G401.6 (cell line): ENCODE measurements around the gene TLR4.

Source experiments
- FAIRE-seq: peaks from 2 replicates; lab custom pipeline; 2012; peaks lifted over from hg19 to GRCh38; lab: Jason Lieb, UNC

Gene TLR4

GRCh38 chr9:117704024-117704575, at the start of gene TLR4:
TSS of gene TLR4 (plus strand) at chr9:117704403. CDS start at chr9:117704473, 70 bp downstream.
- FAIRE-seq: no peak

GRCh38 chr9:117656002-117656401, 48.2 kb upstream of the TLR4 start:
- no peak for FAIRE-seq

DNA sequence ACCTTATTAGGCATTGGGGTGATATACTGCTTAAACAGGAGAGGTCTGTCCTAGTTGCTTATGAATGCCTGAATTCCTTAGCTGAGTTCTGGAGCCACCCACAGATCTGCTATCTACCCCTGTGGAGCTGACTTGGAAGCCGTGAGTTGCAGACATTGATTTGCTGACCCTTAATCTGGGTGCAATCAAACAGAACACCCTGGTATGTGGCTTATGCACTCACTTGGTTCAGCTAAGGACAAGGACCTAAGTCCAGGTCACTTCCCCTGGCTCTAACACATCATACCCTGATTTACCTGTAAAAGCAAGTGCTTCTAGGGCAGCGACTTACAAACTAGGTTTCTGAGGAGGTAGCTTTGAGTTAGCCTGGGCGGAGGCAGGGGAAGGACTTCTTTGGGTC, 41.6 kb upstream of the TLR4 start:
- no peak for FAIRE-seq

DNA sequence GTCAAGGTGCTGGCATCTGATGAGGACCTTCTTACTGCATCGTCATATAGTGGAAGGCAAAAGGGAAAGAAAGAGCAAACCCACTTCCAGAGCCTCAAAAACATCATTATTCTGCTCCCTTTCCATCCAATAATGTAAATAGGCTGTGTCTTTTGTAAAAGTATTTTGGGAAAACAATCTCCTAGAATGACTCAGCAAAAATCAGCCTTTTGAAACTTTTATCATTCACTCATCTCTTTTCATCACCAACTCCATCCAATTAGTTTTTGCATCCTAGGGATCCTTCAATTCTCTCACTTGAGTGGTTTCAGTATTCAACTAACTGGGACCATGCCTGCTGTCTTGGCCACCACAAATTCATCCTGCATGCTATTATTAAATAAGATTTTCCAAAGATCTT, 39.8 kb upstream of the TLR4 start:
- FAIRE-seq: no peak

DNA sequence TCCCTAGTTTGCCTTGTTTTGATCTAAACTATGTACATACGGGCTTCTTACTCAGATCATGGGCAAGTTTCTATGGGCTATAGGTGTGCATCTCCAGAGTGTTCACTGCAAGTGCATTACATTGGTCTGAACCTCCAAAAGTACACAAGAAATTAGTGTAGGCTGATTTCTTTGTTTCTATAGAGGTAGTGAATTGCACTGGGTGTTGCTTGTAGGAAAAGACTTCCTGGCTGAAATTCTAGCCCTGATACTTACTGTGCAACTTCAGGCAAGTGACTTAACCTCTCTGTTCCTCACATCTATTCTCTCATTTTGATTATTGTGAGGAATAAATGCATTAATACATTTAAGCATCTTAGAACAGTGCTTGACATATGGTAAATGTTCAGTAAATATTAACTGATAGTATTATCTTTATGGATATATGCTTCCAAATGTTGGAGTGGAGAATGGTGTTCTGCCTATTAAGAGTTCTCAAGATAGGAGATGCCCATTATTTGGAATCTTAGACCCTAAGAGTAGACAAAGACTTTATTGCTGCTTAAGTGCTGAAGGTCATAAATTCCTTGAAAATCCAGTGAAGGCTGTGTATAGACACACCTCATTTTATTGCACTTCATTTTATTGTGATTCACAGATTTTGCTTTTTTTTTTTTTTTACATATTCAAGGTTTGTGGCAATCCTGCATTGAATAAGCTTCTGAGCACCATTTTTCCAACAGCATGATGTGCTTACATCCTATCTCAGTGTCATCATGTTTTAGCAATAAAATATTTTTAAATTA, 38.4 kb upstream of the TLR4 start:
- no peak for FAIRE-seq

GRCh38 chr9:117671468-117671867, 32.7 kb upstream of the TLR4 start:
- FAIRE-seq: no peak

GRCh38 chr9:117672369-117672768, 31.8 kb upstream of the TLR4 start:
- no peak for FAIRE-seq

- FAIRE-seq: no peak
Observed at GRCh38 chr9:117677572-117677971, 26.6 kb upstream of the TLR4 start.

DNA sequence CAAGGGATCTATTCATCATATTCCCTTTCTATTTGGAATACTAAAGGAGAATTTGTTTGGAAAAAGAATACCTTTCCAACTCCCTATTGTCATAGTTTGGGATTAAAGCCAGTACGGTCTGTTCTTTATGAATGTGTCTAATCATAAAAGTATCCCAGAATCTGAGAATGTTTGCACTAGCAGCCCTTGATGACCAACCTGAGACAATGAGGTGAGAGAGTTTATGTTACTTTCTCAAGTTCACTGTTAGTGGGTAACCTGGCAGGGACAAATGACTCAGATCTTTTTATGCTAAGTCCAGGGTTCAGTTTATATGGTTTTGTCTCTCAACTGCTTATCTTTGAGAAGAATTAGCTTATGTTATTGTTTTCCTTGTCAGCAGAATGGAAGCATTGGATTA, 25.3 kb upstream of the TLR4 start:
- FAIRE-seq: no peak

- no peak for FAIRE-seq
Observed at GRCh38 chr9:117679416-117679815, 24.8 kb upstream of the TLR4 start.

- FAIRE-seq: no peak
Observed at GRCh38 chr9:117681888-117682287, 22.3 kb upstream of the TLR4 start.

GRCh38 chr9:117682955-117683710, 21.1 kb upstream of the TLR4 start:
- no peak for FAIRE-seq

DNA sequence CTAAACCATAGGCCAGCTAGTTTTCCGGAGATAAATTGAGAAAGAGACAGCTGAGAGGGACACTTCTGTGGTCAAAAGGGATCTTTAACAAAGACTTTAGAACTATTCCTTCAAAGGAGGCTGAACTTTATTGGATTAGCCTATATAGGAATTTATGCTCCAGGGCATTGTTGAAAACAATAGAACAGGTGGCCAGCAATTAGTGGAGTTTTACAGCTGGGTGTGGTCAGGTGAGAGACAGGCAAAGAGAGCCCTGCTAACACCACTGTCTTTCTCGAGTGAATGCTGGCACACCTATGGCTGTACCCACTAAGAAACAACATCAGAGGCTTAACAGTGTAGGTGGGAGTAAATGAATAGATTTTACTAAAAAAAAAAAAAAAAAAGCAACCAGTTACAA, 16.7 kb upstream of the TLR4 start:
- no peak for FAIRE-seq

DNA sequence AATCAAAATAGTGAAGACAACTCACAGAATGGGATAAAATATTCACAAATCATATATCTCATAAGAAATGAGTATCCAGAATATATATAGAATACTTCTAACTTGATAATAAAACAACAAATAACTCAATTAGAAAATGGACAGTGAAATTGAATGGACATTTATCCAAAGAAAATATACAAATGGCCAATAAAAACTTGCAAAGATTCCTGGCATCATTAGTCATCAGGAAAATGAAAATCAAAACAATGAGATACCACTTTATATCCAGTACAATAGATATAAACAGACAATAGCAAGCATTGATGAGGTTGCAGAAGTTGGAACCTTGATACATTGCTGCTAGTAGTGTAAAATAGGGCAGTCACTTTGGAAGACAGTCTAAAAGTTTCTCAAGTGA, 12.8 kb upstream of the TLR4 start:
- FAIRE-seq: no peak

- FAIRE-seq: no peak
Observed at GRCh38 chr9:117696154-117696553, 8.0 kb upstream of the TLR4 start.

GRCh38 chr9:117697046-117697445, 7.2 kb upstream of the TLR4 start:
- FAIRE-seq: no peak

GRCh38 chr9:117703537-117703936, 666 bp upstream of the TLR4 start:
- no peak for FAIRE-seq

DNA sequence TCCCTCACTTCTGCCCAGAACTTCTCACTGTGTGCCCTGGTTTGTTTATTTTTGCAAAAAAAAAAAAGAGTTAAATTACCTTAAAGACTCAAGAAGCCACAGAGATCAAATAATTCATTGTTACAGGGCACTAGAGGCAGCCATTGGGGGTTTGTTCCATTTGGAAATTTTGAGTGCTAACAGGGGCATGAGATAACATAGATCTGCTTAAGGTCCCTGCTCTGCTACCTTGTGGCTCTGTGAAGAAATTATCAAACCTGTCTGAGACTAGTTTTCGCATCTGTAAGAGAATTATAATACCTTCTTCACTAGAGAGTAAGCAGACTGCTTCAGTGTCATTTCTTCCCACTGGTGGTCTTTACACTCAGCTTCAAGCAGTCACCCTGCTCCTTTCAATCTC, 394 bp downstream of the TLR4 start:
- FAIRE-seq: no peak

DNA sequence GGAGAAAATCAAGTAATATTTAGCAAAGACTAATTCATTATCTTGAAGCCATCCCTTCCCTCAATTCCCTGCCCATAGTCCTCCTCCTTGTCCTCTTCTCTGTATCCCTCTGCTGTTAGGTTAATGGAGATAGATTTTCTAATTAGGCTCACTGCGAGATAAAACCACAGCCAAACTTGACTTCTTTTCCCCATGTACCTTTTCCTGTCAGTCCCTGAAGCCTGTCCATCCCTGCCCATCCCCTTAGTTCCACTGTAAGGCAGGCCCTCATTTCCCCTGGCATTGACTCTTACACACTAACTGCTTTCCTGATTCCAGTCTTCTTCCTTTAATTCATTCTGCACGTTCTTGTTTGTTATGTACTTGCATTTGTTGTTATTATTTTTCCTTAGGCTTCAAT, 1.2 kb downstream of the TLR4 start:
- FAIRE-seq: no peak

DNA sequence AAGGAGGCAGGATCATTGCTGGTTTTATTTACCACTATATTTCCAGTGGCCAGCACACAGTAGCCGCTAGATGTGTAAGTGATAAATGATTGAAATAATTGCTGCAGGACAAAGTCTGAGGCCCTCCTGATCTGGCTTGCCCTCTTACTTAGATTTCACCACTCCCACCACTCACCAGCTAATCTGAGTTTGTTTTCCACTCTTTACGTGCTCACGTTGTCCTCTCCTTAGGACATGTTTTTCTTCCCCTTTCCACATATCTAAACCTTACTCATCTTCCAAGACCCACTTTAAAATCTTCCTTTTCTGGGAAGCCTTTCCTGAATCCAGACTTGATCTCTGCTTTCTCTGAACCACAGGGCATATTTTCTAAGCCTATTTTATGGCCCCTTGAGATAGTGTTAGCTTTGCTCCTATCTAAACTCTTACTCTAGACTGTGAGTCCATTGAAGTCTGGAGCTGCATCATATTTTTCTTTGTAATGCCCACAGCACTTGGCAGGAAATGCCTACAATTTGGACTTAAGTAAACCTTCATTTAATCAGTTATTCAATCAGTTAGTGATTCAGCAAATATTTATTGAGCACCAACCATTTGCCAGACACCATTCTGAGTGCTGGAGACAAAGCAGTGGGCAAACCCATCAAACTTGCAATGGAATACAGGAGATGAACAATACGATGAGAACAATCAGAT, 2.4 kb downstream of the TLR4 start:
- no peak for FAIRE-seq

- FAIRE-seq: no peak
Observed at GRCh38 chr9:117707561-117707960, 3.4 kb downstream of the TLR4 start.

- FAIRE-seq: no peak
Observed at GRCh38 chr9:117709936-117710335, 5.7 kb downstream of the TLR4 start.

- FAIRE-seq: no peak
Observed at GRCh38 chr9:117714282-117714681, 10.1 kb downstream of the TLR4 start.
